ENCODE data around the gene ZNF423.

Gene ZNF423

GRCh38 chr16:49743203-49743464 lies 112.8 kb downstream of the ZNF423 start:
- Histone ChIP-seq H3K4me3 (ENCODE audit: low read length) (no peak overlapping the region), H3K79me2 (ENCODE audit: control insufficient read depth, low read length) (no peaks in the 10 kb centered on the region), H4K20me1 (ENCODE audit: control insufficient read depth, insufficient read depth, low read depth, low read length) (no peaks in the 10 kb centered on the region), H3K36me3 (ENCODE audit: control insufficient read depth, low read length) (no peaks in the 10 kb centered on the region), H3K4me2 (ENCODE audit: low read length) (no peak overlapping the region), H3K4me1 (ENCODE audit: control insufficient read depth, low read length) (no peaks in the 10 kb centered on the region), H3K27ac (ENCODE audit: low read depth, low read length) (no peak overlapping the region), H3K9me3 (ENCODE audit: control insufficient read depth, insufficient read depth, low read length) (no peaks in the 10 kb centered on the region), H3K27me3 (ENCODE audit: control insufficient read depth, low read length) (no peaks in the 10 kb centered on the region), H3K9me2 (replicated peaks; ENCODE audit: control insufficient read depth, low read length) (no peaks in the 10 kb centered on the region), H3F3A (ENCODE audit: control insufficient read depth, insufficient read depth) (no peaks in the 10 kb centered on the region)
- no peak for TF ChIP-seq EZH2phosphoT487 (IDR thresholded peaks at IDR 0.05; ENCODE audit: borderline replicate concordance, low read length)
- no peak for TF ChIP-seq CTCF (IDR thresholded peaks at IDR 0.05; ENCODE audit: low read depth, low read length, poor library complexity, severe bottlenecking)

GRCh38 chr16:49742428-49743202 lies 113.3 kb downstream of the ZNF423 start:
- no peaks in the 10 kb centered on the region for H3K4me1 ChIP-seq (ENCODE audit: control insufficient read depth, low read length)
- no peak overlapping the region for H3K27ac ChIP-seq (ENCODE audit: low read depth, low read length)
- H4K20me1 ChIP-seq (ENCODE audit: control insufficient read depth, insufficient read depth, low read depth, low read length): no peaks in the 10 kb centered on the region
- H3K4me3 ChIP-seq (ENCODE audit: low read length): no peak overlapping the region
- no peaks in the 10 kb centered on the region for H3K9me3 ChIP-seq (ENCODE audit: control insufficient read depth, insufficient read depth, low read length)
- no peaks in the 10 kb centered on the region for H3K27me3 ChIP-seq (ENCODE audit: control insufficient read depth, low read length)
- H3K9me2 ChIP-seq (replicated peaks; ENCODE audit: control insufficient read depth, low read length): no peaks in the 10 kb centered on the region
- H3F3A ChIP-seq (ENCODE audit: control insufficient read depth, insufficient read depth): no peaks in the 10 kb centered on the region
- H3K79me2 ChIP-seq (ENCODE audit: control insufficient read depth, low read length): no peaks in the 10 kb centered on the region
- TF ChIP-seq EZH2phosphoT487 (IDR thresholded peaks at IDR 0.05; ENCODE audit: borderline replicate concordance, low read length): no peak
- TF ChIP-seq CTCF (IDR thresholded peaks at IDR 0.05; ENCODE audit: low read depth, low read length, poor library complexity, severe bottlenecking): no peak
- H3K36me3 ChIP-seq (ENCODE audit: control insufficient read depth, low read length): no peaks in the 10 kb centered on the region
- H3K4me2 ChIP-seq (ENCODE audit: low read length): no peak overlapping the region

- Histone ChIP-seq H3K4me1 (ENCODE audit: control insufficient read depth, low read length) (no peaks in the 10 kb centered on the region), H3K79me2 (ENCODE audit: control insufficient read depth, low read length) (no peaks in the 10 kb centered on the region), H3K27me3 (ENCODE audit: control insufficient read depth, low read length) (no peaks in the 10 kb centered on the region), H3K4me2 (ENCODE audit: low read length) (no peak overlapping the region), H3K27ac (ENCODE audit: low read depth, low read length) (no peak overlapping the region), H3K9me2 (replicated peaks; ENCODE audit: control insufficient read depth, low read length) (no peaks in the 10 kb centered on the region), H3K36me3 (ENCODE audit: control insufficient read depth, low read length) (no peaks in the 10 kb centered on the region), H3K4me3 (ENCODE audit: low read length) (no peak overlapping the region), H4K20me1 (ENCODE audit: control insufficient read depth, insufficient read depth, low read depth, low read length) (no peaks in the 10 kb centered on the region), H3F3A (ENCODE audit: control insufficient read depth, insufficient read depth) (no peaks in the 10 kb centered on the region), H3K9me3 (ENCODE audit: control insufficient read depth, insufficient read depth, low read length) (no peaks in the 10 kb centered on the region)
- TF ChIP-seq EZH2phosphoT487 (IDR thresholded peaks at IDR 0.05; ENCODE audit: borderline replicate concordance, low read length) (no peak), CTCF (IDR thresholded peaks at IDR 0.05; ENCODE audit: low read depth, low read length, poor library complexity, severe bottlenecking) (no peak)
Observed at GRCh38 chr16:49740256-49740655, 115.7 kb downstream of the ZNF423 start.

Data from DOHH2 (cell line).